ENCODE data around the gene TOP2B.

DNA sequence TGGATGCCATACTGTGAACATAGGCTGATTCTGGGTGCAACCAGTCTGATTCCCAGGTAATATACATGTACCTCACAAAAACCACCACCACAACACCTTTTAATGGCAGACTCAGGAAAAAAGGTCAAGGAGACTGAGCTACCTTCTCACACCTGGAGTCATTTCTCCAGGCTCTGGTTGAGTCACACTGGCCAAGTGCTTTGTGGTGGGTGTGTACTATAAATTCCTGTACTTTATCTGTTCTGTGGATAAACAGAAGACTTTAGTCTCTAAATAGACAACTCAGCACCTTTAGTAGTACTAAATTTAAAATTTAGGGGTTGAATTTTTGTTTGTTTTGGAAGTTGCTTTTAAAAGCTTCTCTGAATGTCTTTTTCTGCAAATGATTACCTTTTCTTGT is 46.7 kb downstream of the TOP2B start:
- TF ChIP-seq, protein P1, sequence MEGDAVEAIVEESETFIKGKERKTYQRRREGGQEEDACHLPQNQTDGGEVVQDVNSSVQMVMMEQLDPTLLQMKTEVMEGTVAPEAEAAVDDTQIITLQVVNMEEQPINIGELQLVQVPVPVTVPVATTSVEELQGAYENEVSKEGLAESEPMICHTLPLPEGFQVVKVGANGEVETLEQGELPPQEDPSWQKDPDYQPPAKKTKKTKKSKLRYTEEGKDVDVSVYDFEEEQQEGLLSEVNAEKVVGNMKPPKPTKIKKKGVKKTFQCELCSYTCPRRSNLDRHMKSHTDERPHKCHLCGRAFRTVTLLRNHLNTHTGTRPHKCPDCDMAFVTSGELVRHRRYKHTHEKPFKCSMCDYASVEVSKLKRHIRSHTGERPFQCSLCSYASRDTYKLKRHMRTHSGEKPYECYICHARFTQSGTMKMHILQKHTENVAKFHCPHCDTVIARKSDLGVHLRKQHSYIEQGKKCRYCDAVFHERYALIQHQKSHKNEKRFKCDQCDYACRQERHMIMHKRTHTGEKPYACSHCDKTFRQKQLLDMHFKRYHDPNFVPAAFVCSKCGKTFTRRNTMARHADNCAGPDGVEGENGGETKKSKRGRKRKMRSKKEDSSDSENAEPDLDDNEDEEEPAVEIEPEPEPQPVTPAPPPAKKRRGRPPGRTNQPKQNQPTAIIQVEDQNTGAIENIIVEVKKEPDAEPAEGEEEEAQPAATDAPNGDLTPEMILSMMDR (IDR thresholded peaks at IDR 0.05) = no peak
- TF ChIP-seq POLR2A (IDR thresholded peaks at IDR 0.05) = no peak
